Measurements from ENCODE around the gene NR2C2AP.

- TF ChIP-seq EZH2 (IDR thresholded peaks at IDR 0.05; ENCODE audit: low read depth) (no peak), CTCF (conservative IDR thresholded peaks at IDR 0.05) (no peak)
Measured at GRCh38 chr19:19211499-19212420, 8.5 kb upstream of the NR2C2AP start, which contains the start of gene NCAN.

Measured in PC-9 (cell line).